ENCODE measurements around the gene PRKRA.

The PRKRA gene

GRCh38 chr2:178452334-178452733 lies 1.4 kb upstream of the PRKRA start (continued):
- TF ChIP-seq PATZ1 (CRISPR knock-in tag; IDR thresholded peaks at IDR 0.05; ENCODE audit: borderline replicate concordance) (no peak), GLIS3 (CRISPR knock-in tag; IDR thresholded peaks at IDR 0.05) (no peak), TCF4 (CRISPR knock-in tag; IDR thresholded peaks at IDR 0.05; ENCODE audit: borderline replicate concordance) (no peak), ZNF8 (CRISPR knock-in tag; IDR thresholded peaks at IDR 0.05) (no peak)
- TF ChIP-seq, protein P1, sequence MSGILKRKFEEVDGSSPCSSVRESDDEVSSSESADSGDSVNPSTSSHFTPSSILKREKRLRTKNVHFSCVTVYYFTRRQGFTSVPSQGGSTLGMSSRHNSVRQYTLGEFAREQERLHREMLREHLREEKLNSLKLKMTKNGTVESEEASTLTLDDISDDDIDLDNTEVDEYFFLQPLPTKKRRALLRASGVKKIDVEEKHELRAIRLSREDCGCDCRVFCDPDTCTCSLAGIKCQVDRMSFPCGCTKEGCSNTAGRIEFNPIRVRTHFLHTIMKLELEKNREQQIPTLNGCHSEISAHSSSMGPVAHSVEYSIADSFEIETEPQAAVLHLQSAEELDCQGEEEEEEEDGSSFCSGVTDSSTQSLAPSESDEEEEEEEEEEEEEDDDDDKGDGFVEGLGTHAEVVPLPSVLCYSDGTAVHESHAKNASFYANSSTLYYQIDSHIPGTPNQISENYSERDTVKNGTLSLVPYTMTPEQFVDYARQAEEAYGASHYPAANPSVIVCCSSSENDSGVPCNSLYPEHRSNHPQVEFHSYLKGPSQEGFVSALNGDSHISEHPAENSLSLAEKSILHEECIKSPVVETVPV (CRISPR knock-in tag; IDR thresholded peaks at IDR 0.05), result no peak

GRCh38 chr2:178450524-178450773 lies 526 bp downstream of the PRKRA start:
- no peak for ATAC-seq
- no peak for TF ChIP-seq ZFP30 (CRISPR knock-in tag; IDR thresholded peaks at IDR 0.05)
- TF ChIP-seq CSDC2 (CRISPR knock-in tag; IDR thresholded peaks at IDR 0.05), result no peak
- TF ChIP-seq BACH2 (CRISPR knock-in tag; IDR thresholded peaks at IDR 0.05; ENCODE audit: borderline replicate concordance), result no peak
- TF ChIP-seq ZC3H10 (CRISPR knock-in tag; IDR thresholded peaks at IDR 0.05), result no peak
- TF ChIP-seq PPARA (CRISPR knock-in tag; IDR thresholded peaks at IDR 0.05; ENCODE audit: borderline replicate concordance), result no peak
- TF ChIP-seq ESRRG (CRISPR knock-in tag; IDR thresholded peaks at IDR 0.05), result no peak
- TF ChIP-seq RARB (CRISPR knock-in tag; IDR thresholded peaks at IDR 0.05), result no peak
- TF ChIP-seq, protein P2, sequence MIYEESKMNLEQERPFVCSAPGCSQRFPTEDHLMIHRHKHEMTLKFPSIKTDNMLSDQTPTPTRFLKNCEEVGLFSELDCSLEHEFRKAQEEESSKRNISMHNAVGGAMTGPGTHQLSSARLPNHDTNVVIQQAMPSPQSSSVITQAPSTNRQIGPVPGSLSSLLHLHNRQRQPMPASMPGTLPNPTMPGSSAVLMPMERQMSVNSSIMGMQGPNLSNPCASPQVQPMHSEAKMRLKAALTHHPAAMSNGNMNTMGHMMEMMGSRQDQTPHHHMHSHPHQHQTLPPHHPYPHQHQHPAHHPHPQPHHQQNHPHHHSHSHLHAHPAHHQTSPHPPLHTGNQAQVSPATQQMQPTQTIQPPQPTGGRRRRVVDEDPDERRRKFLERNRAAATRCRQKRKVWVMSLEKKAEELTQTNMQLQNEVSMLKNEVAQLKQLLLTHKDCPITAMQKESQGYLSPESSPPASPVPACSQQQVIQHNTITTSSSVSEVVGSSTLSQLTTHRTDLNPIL (CRISPR knock-in tag; IDR thresholded peaks at IDR 0.05; ENCODE audit: low read depth), result no peak
- no peak for TF ChIP-seq TCF4 (CRISPR knock-in tag; IDR thresholded peaks at IDR 0.05; ENCODE audit: borderline replicate concordance)
- TF ChIP-seq TSHZ2 (CRISPR knock-in tag; IDR thresholded peaks at IDR 0.05), result no peak
- no peak for TF ChIP-seq SNAI2 (CRISPR knock-in tag; IDR thresholded peaks at IDR 0.05)
- no peak for TF ChIP-seq GLIS3 (CRISPR knock-in tag; IDR thresholded peaks at IDR 0.05)
- TF ChIP-seq PATZ1 (CRISPR knock-in tag; IDR thresholded peaks at IDR 0.05; ENCODE audit: borderline replicate concordance), result no peak
- TF ChIP-seq ISL1 (CRISPR knock-in tag; IDR thresholded peaks at IDR 0.05), result no peak
- no peak for TF ChIP-seq TOX (CRISPR knock-in tag; IDR thresholded peaks at IDR 0.05; ENCODE audit: borderline replicate concordance)
- TF ChIP-seq ZNF70 (CRISPR knock-in tag; IDR thresholded peaks at IDR 0.05), result no peak
- no peak for TF ChIP-seq ZFP3 (CRISPR knock-in tag; IDR thresholded peaks at IDR 0.05)
- no peak for TF ChIP-seq ARNTL (CRISPR knock-in tag; IDR thresholded peaks at IDR 0.05; ENCODE audit: borderline replicate concordance, low read depth)
- no peak for TF ChIP-seq OSR1 (CRISPR knock-in tag; IDR thresholded peaks at IDR 0.05)
- no peak for TF ChIP-seq POU6F1 (CRISPR knock-in tag; IDR thresholded peaks at IDR 0.05; ENCODE audit: borderline replicate concordance, low read depth)
